CD4-positive, alpha-beta T cell treated with Interleukin-6 at 100 ng/mL for 8 hours (primary cell): ENCODE data around the gene RABEP2.
"Not testable (repeated sequence)": the region's sequence is repeated elsewhere in the genome, so short reads cannot be mapped to it uniquely, and the experiment has no call there.

Source experiments
- DNase-seq: peaks from one replicate; pipeline ENCODE4 v3.0.0-alpha.2; 2020; ENCODE audit warnings: mixed read lengths, low spot score

RABEP2 gene

GRCh38 chr16:28924762-28925385 is at the start of gene RABEP2:
RABEP2 (minus strand) TSS chr16:28925238; CDS start chr16:28925163, 75 bp downstream.
- DNase-seq, result peak; percentile 92

GRCh38 chr16:28974437-28975157 is 49.6 kb upstream of the RABEP2 start, which contains the start of gene SPNS1:
SPNS1 (plus strand) TSS chr16:28974778; CDS start chr16:28975152, 374 bp downstream.
- DNase-seq, result peak; percentile 91

GRCh38 chr16:28974007-28974436 is 49.0 kb upstream of the RABEP2 start:
- peak; percentile 14 for DNase-seq

GRCh38 chr16:28969696-28970095 is 44.7 kb upstream of the RABEP2 start:
- not testable (repeated sequence) for DNase-seq

- no peak for DNase-seq
These were observed 42.1 kb upstream of the RABEP2 start for GRCh38 chr16:28967156-28967555.

- DNase-seq, result no peak
These were observed 39.5 kb upstream of the RABEP2 start for GRCh38 chr16:28964496-28964895.

GRCh38 chr16:28964072-28964471 is 39.0 kb upstream of the RABEP2 start:
- no peak for DNase-seq

GRCh38 chr16:28958836-28959235 is 33.8 kb upstream of the RABEP2 start:
- DNase-seq, result no peak

GRCh38 chr16:28958216-28958615 is 33.2 kb upstream of the RABEP2 start:
- no peak for DNase-seq

GRCh38 chr16:28951410-28951943 is 26.4 kb upstream of the RABEP2 start:
- DNase-seq, result no peak

GRCh38 chr16:28950648-28951409 is 25.8 kb upstream of the RABEP2 start, which contains the start of gene NFATC2IP:
NFATC2IP (plus strand) TSS chr16:28950937; CDS start chr16:28951012, 75 bp downstream.
- peak; percentile 100 for DNase-seq

GRCh38 chr16:28946681-28947080 is 21.6 kb upstream of the RABEP2 start:
- no peak for DNase-seq

- DNase-seq, result no peak
These were observed 18.2 kb upstream of the RABEP2 start for GRCh38 chr16:28943281-28943680.

- DNase-seq, result not testable (repeated sequence)
These were observed 14.8 kb upstream of the RABEP2 start for GRCh38 chr16:28939825-28940224.

- no peak for DNase-seq
These were observed 13.7 kb upstream of the RABEP2 start for GRCh38 chr16:28938721-28939120.

- no peak for DNase-seq
These were observed 12.3 kb upstream of the RABEP2 start for GRCh38 chr16:28937222-28937876.

- no peak for DNase-seq
These were observed 11.7 kb upstream of the RABEP2 start for GRCh38 chr16:28936784-28937155.

GRCh38 chr16:28935924-28936783 is 11.1 kb upstream of the RABEP2 start:
- DNase-seq, result peak; percentile 81

- no peak for DNase-seq
These were observed 10.3 kb upstream of the RABEP2 start for GRCh38 chr16:28935346-28935745.

GRCh38 chr16:28933171-28933570 is 8.1 kb upstream of the RABEP2 start:
- DNase-seq, result no peak
